Breast epithelium (tissue), 3 donors: ENCODE data around the gene STK31.

Experiments used
- POLR2A ChIP-seq: fragments of 450-650 bp; IDR thresholded peaks from one replicate; pipeline ENCODE4 v1.6.1; 2016; ENCODE audit warnings: antibody characterized with exemption, mild to moderate bottlenecking, moderate library complexity
- TF ChIP-seq, protein P1 (sequence below), 3 donors: fragments of 450-650 bp; IDR thresholded peaks; one replicate each; pipeline ENCODE4 v1.5.1; 2016 to 2017; ENCODE audit warnings: antibody characterized with exemption in 3 of 3, mild to moderate bottlenecking in 3 of 3, moderate library complexity in 3 of 3

DNA sequence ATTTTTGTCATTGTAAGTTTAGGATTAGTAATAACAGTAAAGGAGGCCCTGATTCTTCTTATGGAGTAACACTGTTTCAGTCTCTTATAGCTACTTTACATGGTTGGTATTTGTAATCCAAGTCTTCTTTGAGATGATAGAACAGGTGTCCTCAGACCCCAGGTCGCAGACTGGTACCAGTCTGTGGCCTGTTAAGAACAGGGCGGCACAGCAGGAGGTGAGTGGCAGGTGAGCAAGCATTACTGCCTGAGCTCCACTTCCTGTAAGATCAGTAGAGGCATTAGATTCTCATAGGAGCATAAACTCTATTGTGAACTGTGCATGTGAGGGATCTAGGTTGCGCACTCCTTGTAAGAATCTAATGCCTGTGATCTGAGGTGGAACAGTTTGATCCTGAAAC lies 77.3 kb downstream of the STK31 start:
- TF ChIP-seq, protein P1, sequence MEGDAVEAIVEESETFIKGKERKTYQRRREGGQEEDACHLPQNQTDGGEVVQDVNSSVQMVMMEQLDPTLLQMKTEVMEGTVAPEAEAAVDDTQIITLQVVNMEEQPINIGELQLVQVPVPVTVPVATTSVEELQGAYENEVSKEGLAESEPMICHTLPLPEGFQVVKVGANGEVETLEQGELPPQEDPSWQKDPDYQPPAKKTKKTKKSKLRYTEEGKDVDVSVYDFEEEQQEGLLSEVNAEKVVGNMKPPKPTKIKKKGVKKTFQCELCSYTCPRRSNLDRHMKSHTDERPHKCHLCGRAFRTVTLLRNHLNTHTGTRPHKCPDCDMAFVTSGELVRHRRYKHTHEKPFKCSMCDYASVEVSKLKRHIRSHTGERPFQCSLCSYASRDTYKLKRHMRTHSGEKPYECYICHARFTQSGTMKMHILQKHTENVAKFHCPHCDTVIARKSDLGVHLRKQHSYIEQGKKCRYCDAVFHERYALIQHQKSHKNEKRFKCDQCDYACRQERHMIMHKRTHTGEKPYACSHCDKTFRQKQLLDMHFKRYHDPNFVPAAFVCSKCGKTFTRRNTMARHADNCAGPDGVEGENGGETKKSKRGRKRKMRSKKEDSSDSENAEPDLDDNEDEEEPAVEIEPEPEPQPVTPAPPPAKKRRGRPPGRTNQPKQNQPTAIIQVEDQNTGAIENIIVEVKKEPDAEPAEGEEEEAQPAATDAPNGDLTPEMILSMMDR (IDR thresholded peaks at IDR 0.05) = no peak
- no peak for TF ChIP-seq POLR2A
